ENCODE measurements around the gene SEPTIN10. TPM values are rescaled to one million over a fixed set of nuclear protein-coding genes. Genes with fewer than 3 reads are reported as not detected.

SEPTIN10 gene
- total and polyA plus RNA-seq, 2 of the 8 experiments (the other 6 are each of a cell fraction or from before 2014, with no cell fraction given) = 23.7 to 101 TPM

DNA sequence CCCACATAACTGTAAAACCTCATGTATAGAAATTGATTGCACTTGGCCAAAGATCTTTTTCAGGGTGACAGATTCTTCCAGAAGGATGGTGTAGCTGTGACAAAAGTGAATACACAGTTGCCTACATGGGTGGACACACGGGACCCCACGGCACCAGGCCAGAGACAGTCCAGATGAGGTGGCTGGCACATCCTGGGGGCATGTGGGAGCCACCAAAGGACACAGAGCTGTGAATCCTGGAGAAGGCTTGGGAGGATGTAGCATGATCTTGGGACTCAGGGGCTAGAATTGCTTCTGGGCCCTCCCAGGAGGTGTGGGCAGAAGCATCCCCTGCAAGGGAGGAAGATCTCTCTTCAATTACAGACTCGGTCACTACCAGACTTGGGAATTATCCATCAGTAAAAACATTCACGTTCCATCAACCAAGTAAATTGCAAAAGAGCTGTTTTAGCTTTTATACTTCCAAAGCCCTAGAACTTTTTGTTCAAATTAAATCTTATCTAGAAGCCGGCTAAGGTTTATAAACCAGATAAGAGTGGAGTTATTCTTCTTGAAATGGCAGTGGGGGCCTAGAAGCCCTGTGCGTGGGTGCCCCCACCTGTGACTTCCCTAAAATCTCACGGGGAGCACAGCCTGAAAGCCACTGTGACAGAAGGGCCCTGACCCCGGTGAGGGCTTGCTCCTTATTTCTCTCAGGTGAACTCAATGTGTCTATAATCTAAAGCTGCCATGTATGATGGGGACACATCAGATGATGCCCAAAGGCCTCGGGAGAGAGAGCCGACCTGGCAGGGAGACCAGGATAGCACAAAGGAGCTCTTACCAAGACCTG is 81.7 kb downstream of the SEPTIN10 start (continued):
- no peak for TF ChIP-seq TEAD4 (IDR thresholded peaks at IDR 0.05; ENCODE audit: low read depth, low read length)
- TF ChIP-seq SP2 (IDR thresholded peaks at IDR 0.05; ENCODE audit: low read length) = no peak
- no peak for TF ChIP-seq JUND (IDR thresholded peaks at IDR 0.05; ENCODE audit: low read length)
- TF ChIP-seq CREB1 (IDR thresholded peaks at IDR 0.05) = no peak
- TF ChIP-seq CBX8 (IDR thresholded peaks at IDR 0.05; ENCODE audit: borderline replicate concordance, low read depth, low read length) = no peak
- no peak for TF ChIP-seq SP1 (IDR thresholded peaks at IDR 0.05; ENCODE audit: low read depth, low read length)

Measured in H1 (cell line).